Astrocyte (in vitro differentiated cells and primary cell): ENCODE measurements around the gene PDSS2.

ENCODE experiments used
- CTCF ChIP-seq: IDR thresholded peaks from 2 replicates; pipeline ENCODE4 v1.5.1; 2011; ENCODE audit warnings: low read depth, mild to moderate bottlenecking, inconsistent platforms, low read length, moderate library complexity; ENCODE audit not compliant: insufficient read depth
- EZH2 ChIP-seq: IDR thresholded peaks from 2 replicates; pipeline ENCODE4 v1.6.1; 2012; ENCODE audit warnings: mild to moderate bottlenecking, low read length, inconsistent platforms; ENCODE audit not compliant: insufficient read depth

GRCh38 chr6:107441682-107442081 is 17.7 kb downstream of the PDSS2 start:
- TF ChIP-seq CTCF (no peak), EZH2 (no peak)
